CD4-positive, alpha-beta T cell treated with Interleukin-15 for 4 hours (primary cell): ENCODE data around the gene KRTAP19-8.
A peak's percentile ranks its signal among the peaks of the same experiment; 100 is the strongest.

ENCODE experiments used
- DNase-seq: peaks from one replicate; pipeline ENCODE4 v3.0.0-alpha.2; 2020; ENCODE audit warnings: low spot score

Gene KRTAP19-8

DNA sequence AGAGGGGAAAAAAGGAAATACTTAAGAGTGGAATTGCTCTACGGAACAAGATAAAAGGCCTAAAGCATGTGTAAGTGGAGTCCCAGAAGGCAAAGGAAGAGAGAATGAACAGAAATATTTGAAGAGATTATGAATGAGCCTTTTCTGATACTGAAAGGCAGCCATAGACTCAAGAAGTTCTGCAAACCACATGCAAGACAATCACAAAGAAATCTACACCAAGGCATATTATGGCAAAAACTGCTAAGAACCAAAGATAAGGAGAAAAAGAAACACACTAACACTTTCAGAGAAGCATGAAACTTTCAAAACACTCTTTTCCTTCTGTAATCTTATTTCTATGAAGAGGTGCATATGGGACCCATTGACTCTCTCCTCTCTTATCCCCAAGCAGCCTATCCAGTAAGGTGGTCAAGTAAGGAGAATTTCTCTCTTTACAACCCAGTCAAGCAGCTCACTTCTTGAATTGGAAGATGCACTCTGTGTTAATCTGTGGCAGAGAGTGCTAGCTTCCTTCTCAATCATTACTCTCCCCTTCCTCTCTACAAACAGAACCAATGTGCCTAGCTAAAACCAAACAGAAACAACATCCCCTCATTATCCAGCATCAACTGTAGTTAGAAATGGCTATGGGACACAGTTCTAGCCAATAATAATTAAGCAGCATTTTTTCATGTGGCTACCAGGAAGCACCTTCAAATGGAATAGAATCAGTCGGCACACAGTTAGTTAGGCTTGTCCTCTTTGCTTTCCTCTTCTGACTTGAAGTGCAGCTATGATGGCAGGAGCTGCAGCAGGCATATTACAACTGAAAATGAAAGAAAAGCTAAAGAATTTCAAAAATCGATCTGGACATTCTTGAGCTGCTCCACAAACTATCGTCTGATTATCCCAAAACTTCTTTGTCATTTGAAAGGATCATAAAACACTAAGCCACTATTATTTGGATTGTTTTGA, 25.9 kb downstream of the KRTAP19-8 start:
- DNase-seq, result no peak

- DNase-seq, result peak; percentile 24
Observed at GRCh38 chr21:31011412-31011811, 26.9 kb downstream of the KRTAP19-8 start.

DNA sequence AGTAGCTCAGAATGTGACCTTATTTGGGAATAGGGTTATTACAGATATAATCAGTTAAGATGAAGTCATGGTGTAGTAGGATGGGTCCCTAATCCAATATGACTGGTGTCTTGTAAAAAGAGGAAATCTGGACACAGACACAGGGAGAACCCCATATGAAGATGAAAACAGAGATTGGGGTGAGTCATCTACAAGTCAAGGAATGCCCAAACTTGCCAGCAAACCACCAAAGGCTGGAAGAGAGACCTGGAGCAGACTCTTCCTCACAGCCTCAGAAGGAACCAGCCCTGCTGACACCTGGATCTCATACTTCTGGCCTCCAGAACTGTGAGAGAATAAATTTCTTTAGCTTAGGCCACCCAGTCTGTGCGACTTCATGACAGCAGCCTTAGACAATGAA, 29.9 kb downstream of the KRTAP19-8 start:
- DNase-seq, result no peak

DNA sequence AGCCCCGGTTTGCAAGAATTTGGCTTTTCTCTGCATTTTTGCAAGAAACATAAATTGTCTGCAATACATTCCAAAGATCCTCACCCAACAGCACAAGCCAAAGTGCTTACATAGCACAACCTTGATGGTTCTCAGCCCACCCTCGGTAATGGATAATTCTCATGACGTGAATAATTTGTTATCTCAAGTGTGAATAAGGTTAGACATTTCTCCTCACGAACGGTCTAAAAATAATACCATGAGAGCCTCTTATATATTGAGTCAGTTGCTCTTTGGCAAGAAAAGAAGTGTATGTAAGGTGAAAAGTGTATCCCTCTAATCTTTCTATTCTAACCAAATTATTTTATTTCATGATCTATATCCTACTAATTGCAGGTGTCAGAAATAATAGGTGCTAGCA, 33.3 kb downstream of the KRTAP19-8 start:
- DNase-seq, result no peak

GRCh38 chr21:31003471-31003870, 34.8 kb downstream of the KRTAP19-8 start:
- DNase-seq, result no peak

DNA sequence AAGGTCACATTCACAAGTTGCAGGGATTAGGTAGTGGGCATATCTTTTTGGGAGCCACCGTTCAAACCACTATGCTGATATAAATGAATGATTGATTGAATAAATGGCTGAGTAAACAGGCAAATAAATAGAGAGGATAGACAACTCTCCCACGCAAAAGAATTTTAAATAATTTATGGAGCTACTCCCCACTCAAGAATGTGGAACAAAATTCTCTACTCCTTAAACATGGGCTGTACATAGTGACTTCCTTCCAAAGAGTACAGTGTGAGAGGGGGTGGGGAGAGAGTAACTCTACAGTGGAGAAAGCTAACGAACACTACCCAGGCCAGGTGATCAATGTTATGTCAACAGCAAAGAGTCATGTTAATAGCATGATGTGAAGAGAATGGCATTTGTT, 40.7 kb downstream of the KRTAP19-8 start:
- DNase-seq, result no peak

GRCh38 chr21:30996728-30997127, 41.5 kb downstream of the KRTAP19-8 start:
- no peak for DNase-seq

DNA sequence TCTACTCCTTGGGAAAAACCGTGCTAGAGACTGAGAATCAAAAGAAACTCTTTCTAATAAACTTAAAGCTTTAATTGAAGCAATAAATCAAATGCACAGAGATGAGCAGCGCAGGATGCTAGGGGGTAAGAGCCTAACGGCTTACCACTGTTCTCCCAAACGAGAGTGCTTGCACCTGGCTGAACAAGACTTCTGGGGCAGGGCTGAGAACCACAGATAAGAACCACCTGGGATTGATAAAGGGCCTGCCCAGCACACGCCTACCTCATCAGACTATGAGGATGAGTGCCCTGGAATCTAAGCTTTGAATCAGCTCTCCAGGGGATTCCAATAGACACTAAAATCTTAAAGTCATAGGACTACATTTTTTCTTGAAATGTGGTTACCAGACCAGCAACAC, 43.3 kb downstream of the KRTAP19-8 start:
- DNase-seq, result no peak

GRCh38 chr21:30990514-30991262, 47.6 kb downstream of the KRTAP19-8 start:
- DNase-seq, result no peak

DNA sequence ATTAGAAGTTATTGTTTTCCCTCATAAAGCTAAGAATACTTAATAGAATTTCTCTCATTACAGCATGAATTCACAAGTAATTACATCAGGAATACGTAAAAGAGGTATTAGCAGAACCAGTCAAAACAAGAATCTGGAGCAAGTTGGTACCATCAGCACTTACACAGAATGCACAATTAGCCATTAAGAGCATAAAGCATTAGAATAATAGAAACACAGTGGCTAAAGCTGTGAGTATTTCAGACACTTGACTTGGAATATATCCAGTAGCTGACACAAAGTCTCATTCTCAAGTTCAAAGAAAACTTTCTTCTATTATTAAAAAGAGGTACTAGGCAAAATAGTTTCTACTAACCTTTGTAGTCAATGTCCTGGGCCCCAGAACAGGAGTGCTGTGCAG, 49.6 kb downstream of the KRTAP19-8 start:
- DNase-seq, result no peak
